HepG2 (cell line): Measurements from ENCODE around the gene CPNE8. TPM values are rescaled to one million over a fixed set of nuclear protein-coding genes. Genes with fewer than 3 reads are reported as not detected.

Experiments used
- ATAC-seq: fragments of 200-7000 bp; cut with Tn5 transposase; 3 replicates; pipeline ENCODE4 v1.9.1; 2020; ENCODE audit warnings: mild to moderate bottlenecking, moderate library complexity
- BruUV-seq: library from RNA; stranded (reverse); fragments of 400-500 nt; replicated peaks from 2 replicates; lab custom pipeline; 2021; lab: Mats Ljungman, UMichigan
- CTCF ChIA-PET: fragments of 300-600 bp; formaldehyde crosslinking; extraction: SDS; loops from one replicate; lab custom pipeline; 2021; ENCODE audit warnings: low total read pairs, inconsistent platforms, low intra/inter-chr PET ratio; lab: Yijun Ruan, JAX
- POLR2A ChIA-PET: fragments of 350-600 bp; sonication (Branson Sonifier 250); formaldehyde crosslinking; loops from one replicate; lab custom pipeline; 2020; ENCODE audit warnings: antibody characterized with exemption, inconsistent platforms; lab: Yijun Ruan, JAX
- DNase-seq: peaks from one replicate; pipeline ENCODE4 v3.0.0-alpha.2; 2015; ENCODE audit warnings: low spot score
- FAIRE-seq: peaks from 3 replicates; lab custom pipeline; 2011; peaks lifted over from hg19 to GRCh38; lab: Jason Lieb, UNC
- H2AFZ ChIP-seq: one replicate; pipeline ENCODE4 v1.6.1; 2011; ENCODE audit warnings: low read length, inconsistent platforms
- H3K27ac ChIP-seq: fragments of 300-600 bp; 3 replicates; pipeline ENCODE4 v1.8.0; 2011; ENCODE audit warnings: mixed run types, mild to moderate bottlenecking, mixed read lengths, low read length, inconsistent platforms; ENCODE audit not compliant: insufficient read depth; ENCODE audit errors: extremely low read length
- H3K27me3 ChIP-seq, 2 experiments: fragments of 200-600 bp in 1 of 2; 2 replicates in 1 of 2; 3 replicates in 1 of 2; pipeline versions ENCODE4 v1.6.0 to v1.8.0; 2011; ENCODE audit warnings: low read length in 2 of 2, mild to moderate bottlenecking in 2 of 2, moderate library complexity in 2 of 2, inconsistent platforms in 1 of 2; ENCODE audit not compliant: insufficient read depth in 2 of 2, control insufficient read depth in 1 of 2
- H3K36me3 ChIP-seq, 2 experiments: fragments of 200-600 bp in 1 of 2; replicated peaks in 1 of 2; 2 replicates in 1 of 2; 3 replicates in 1 of 2; pipeline versions ENCODE4 v1.5.1 to v1.8.0; 2011; ENCODE audit warnings: low read length in 2 of 2, inconsistent platforms in 1 of 2; ENCODE audit not compliant: insufficient read depth in 2 of 2, control insufficient read depth in 1 of 2
- H3K4me1 ChIP-seq: 2 replicates; pipeline ENCODE4 v1.5.1; 2012; ENCODE audit warnings: low read length, inconsistent platforms; ENCODE audit not compliant: insufficient read depth
- H3K4me2 ChIP-seq: 2 replicates; pipeline ENCODE4 v1.6.0; 2011; ENCODE audit warnings: low read depth, low read length, inconsistent platforms
- H3K4me3 ChIP-seq, 3 experiments: fragments of 200-600 bp in 1 of 3; sonication (generic), shearing (Covaris generic) in 1 of 3; replicated peaks in 1 of 3; 2 replicates each; pipeline ENCODE4 v1.5.1; 2011 to 2016; ENCODE audit warnings: low read length in 3 of 3, inconsistent platforms in 2 of 3, low read depth in 2 of 3, mild to moderate bottlenecking in 2 of 3, control low read depth in 1 of 3, mixed read lengths in 1 of 3; ENCODE audit not compliant: insufficient read depth in 1 of 3
- H3K79me2 ChIP-seq: one replicate; pipeline ENCODE4 v1.6.1; 2011; ENCODE audit warnings: low read length, inconsistent platforms; ENCODE audit not compliant: insufficient read depth
- H3K9ac ChIP-seq: 2 replicates; pipeline ENCODE4 v1.6.0; 2011; ENCODE audit warnings: mild to moderate bottlenecking, low read depth, low read length, inconsistent platforms; ENCODE audit not compliant: insufficient read depth
- H3K9me3 ChIP-seq: 2 replicates; pipeline ENCODE4 v1.5.1; 2012; ENCODE audit warnings: mild to moderate bottlenecking, low read length
- H4K20me1 ChIP-seq: 2 replicates; pipeline ENCODE4 v1.6.0; 2011; ENCODE audit warnings: inconsistent platforms, mild to moderate bottlenecking, low read length, moderate library complexity; ENCODE audit not compliant: insufficient read depth
- CREM ChIP-seq, 2 experiments: sonication (generic) in 1 of 2; formaldehyde crosslinking in 1 of 2; IDR thresholded peaks; 2 replicates each; pipeline versions ENCODE4 v1.4.0 to v1.6.1; 2016 to 2020; ENCODE audit warnings: antibody characterized with exemption in 1 of 2, mild to moderate bottlenecking in 1 of 2, missing genetic modification reagents in 1 of 2
- HDAC6 ChIP-seq: fragments of 200-600 bp; sonication (generic); IDR thresholded peaks from 2 replicates; pipeline ENCODE4 v1.7.0; 2017; ENCODE audit warnings: mild to moderate bottlenecking, antibody characterized with exemption, low read length, low read depth
- KMT2A ChIP-seq: sonication (generic); formaldehyde crosslinking; IDR thresholded peaks from 2 replicates; pipeline ENCODE4 v1.4.0; 2020; ENCODE audit warnings: missing genetic modification reagents
- MEIS1 ChIP-seq: sonication (generic); formaldehyde crosslinking; IDR thresholded peaks from 2 replicates; pipeline ENCODE4 v1.9.0; 2021; ENCODE audit warnings: mild to moderate bottlenecking, missing genetic modification reagents, moderate library complexity, borderline replicate concordance
- NFATC3 ChIP-seq: sonication (generic); formaldehyde crosslinking; IDR thresholded peaks from 2 replicates; pipeline ENCODE4 v1.5.1; 2020; ENCODE audit warnings: mild to moderate bottlenecking, missing genetic modification reagents
- PHF8 ChIP-seq: sonication (generic); formaldehyde crosslinking; IDR thresholded peaks from 2 replicates; pipeline ENCODE4 v1.5.0; 2020; ENCODE audit warnings: missing genetic modification reagents
- SCMH1 ChIP-seq: sonication (generic); formaldehyde crosslinking; IDR thresholded peaks from 2 replicates; pipeline ENCODE4 v1.9.0; 2021; ENCODE audit warnings: missing genetic modification reagents, mild to moderate bottlenecking, borderline replicate concordance
- STAT5B ChIP-seq: sonication (generic); formaldehyde crosslinking; IDR thresholded peaks from 2 replicates; pipeline ENCODE4 v1.4.0; 2020; ENCODE audit warnings: missing genetic modification reagents
- SUZ12 ChIP-seq: fragments of 150-350 bp; IDR thresholded peaks from 2 replicates; pipeline ENCODE4 v1.6.1; 2014; ENCODE audit warnings: low read depth, low read length
- TBL1XR1 ChIP-seq: fragments of 150-350 bp; IDR thresholded peaks from 2 replicates; pipeline ENCODE4 v1.6.1; 2014; ENCODE audit warnings: borderline replicate concordance, low read length; ENCODE audit not compliant: partially characterized antibody
- ZBTB21 ChIP-seq: sonication (generic); formaldehyde crosslinking; IDR thresholded peaks from 2 replicates; pipeline ENCODE4 v1.4.0; 2020; ENCODE audit warnings: missing genetic modification reagents
- ZBTB26 ChIP-seq: IDR thresholded peaks from 2 replicates; pipeline ENCODE4 v1.6.1; 2016; ENCODE audit warnings: missing compliant biosample characterization, missing genetic modification reagents, borderline replicate concordance
- ZIK1 ChIP-seq: sonication (generic); formaldehyde crosslinking; IDR thresholded peaks from 2 replicates; pipeline ENCODE4 v1.5.0; 2020; ENCODE audit warnings: mild to moderate bottlenecking, low read depth, missing genetic modification reagents, borderline replicate concordance
- ZNF292 ChIP-seq: sonication (generic); formaldehyde crosslinking; IDR thresholded peaks from 2 replicates; pipeline ENCODE4 v1.8.1; 2022; ENCODE audit warnings: mild to moderate bottlenecking, low read depth, missing genetic modification reagents, borderline replicate concordance
- ZNF652 ChIP-seq: IDR thresholded peaks from 2 replicates; pipeline ENCODE4 v1.6.1; 2016; ENCODE audit warnings: low read depth, borderline replicate concordance
- ZNF709 ChIP-seq: sonication (generic); formaldehyde crosslinking; IDR thresholded peaks from 2 replicates; pipeline ENCODE4 v1.5.0; 2020; ENCODE audit warnings: mild to moderate bottlenecking, missing genetic modification reagents
- ZNF772 ChIP-seq: sonication (generic); formaldehyde crosslinking; IDR thresholded peaks from 2 replicates; pipeline ENCODE4 v1.5.0; 2020; ENCODE audit warnings: mild to moderate bottlenecking, missing genetic modification reagents
- WGBS: methylation state at CpG from one replicate; pipeline ENCODE4 v1.1.6; 2017; ENCODE audit warnings: low lambda C conversion rate; 5-methylcytosine and 5-hydroxymethylcytosine counted together
- in situ Hi-C: cut with HindIII; loops from 2 replicates; pipeline ENCODE4 v1.10.0; 2017; ENCODE audit warnings: low pct_unique_long_range_greater_than_20kb; ENCODE audit not compliant: extremely low pct_ligation_motif_present
- intact Hi-C: fragments of 100-400 bp; cut with micrococcal nuclease; formaldehyde crosslinking; loops from one replicate; pipeline ENCODE4 v1.10.0; 2022; ENCODE audit not compliant: unreplicated experiment
- polyA plus RNA-seq, 8 experiments: library from polyadenylated mRNA; depleted of rRNA in 3 of 8; stranded (reverse) in 7 of 8; unstranded in 1 of 8; fragments of >200 nt; fragmentation: Illumina TruSeq in 4 of 8; extraction: Trizol in 4 of 8; gene quantifications; 2 replicates each; pipeline versions ENCODE4 v1.2.1 to v1.2.3, GENCODE V29; 2011 to 2016; ENCODE audit warnings: low read depth in 4 of 8, missing spikeins in 1 of 8, mixed read lengths in 1 of 8; ENCODE audit not compliant: insufficient read depth in 1 of 8
- total RNA-seq, 5 experiments: library from RNA; depleted of rRNA; stranded (reverse); fragments of >200 nt; fragmentation: Illumina TruSeq; extraction: Trizol; gene quantifications; 2 replicates each; pipeline ENCODE4 v1.2.3, GENCODE V29; 2016; ENCODE audit warnings: low read depth in 1 of 5
- TF ChIP-seq, protein P1 (sequence below): sonication (generic); formaldehyde crosslinking; IDR thresholded peaks from 2 replicates; pipeline ENCODE4 v1.8.0; 2022; ENCODE audit warnings: missing genetic modification reagents, low read depth, mild to moderate bottlenecking, borderline replicate concordance
- TF ChIP-seq, protein P2 (sequence below): sonication (generic); formaldehyde crosslinking; IDR thresholded peaks from 2 replicates; pipeline ENCODE4 v1.4.0; 2020; ENCODE audit warnings: mild to moderate bottlenecking, missing genetic modification reagents

The CPNE8 gene
- total and polyA plus RNA-seq, 2 of the 13 experiments (the other 11 are each of a cell fraction or from before 2014, with no cell fraction given) = 2.4 to 2.7 TPM

GRCh38 chr12:38825006-38825405 is 80.4 kb downstream of the CPNE8 start:
- H2AFZ ChIP-seq = no peak overlapping the region
- ATAC-seq (no peak), FAIRE-seq (no peak), DNase-seq (no peak)
- H3K4me2 ChIP-seq = no peak overlapping the region
- H3K9me3 ChIP-seq = no peaks in the 10 kb centered on the region
- no peaks in the 10 kb centered on the region for H3K36me3 ChIP-seq
- H3K27ac ChIP-seq = no peak overlapping the region
- intact Hi-C loops (no loop called here), in situ Hi-C loops (no loop called here)
- H3K9ac ChIP-seq = no peak overlapping the region
- H3K27me3 ChIP-seq = no peaks in the 10 kb centered on the region
- WGBS = 54% methylated on average over 4 of the region's 4 CpGs
- TF ChIP-seq, protein P1, sequence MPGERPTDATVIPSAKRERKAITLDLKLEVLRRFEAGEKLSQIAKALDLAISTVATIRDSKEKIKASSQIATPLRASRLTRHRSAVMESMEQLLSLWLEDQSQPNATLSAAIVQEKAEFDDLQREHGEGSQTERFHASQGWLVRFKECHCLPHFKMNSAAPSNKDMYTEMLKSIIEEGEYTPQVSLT = no peak
- no peak for TF ChIP-seq HDAC6
- no peak for TF ChIP-seq ZNF652 (CRISPR knock-in tag)
- TF ChIP-seq MEIS1 = no peak
- no peak for TF ChIP-seq NFATC3
- TF ChIP-seq ZBTB26 (CRISPR knock-in tag) = no peak
- TF ChIP-seq ZNF709 = no peak
- TF ChIP-seq ZNF292 = no peak
- TF ChIP-seq ZNF772 = no peak
- TF ChIP-seq, protein P2, sequence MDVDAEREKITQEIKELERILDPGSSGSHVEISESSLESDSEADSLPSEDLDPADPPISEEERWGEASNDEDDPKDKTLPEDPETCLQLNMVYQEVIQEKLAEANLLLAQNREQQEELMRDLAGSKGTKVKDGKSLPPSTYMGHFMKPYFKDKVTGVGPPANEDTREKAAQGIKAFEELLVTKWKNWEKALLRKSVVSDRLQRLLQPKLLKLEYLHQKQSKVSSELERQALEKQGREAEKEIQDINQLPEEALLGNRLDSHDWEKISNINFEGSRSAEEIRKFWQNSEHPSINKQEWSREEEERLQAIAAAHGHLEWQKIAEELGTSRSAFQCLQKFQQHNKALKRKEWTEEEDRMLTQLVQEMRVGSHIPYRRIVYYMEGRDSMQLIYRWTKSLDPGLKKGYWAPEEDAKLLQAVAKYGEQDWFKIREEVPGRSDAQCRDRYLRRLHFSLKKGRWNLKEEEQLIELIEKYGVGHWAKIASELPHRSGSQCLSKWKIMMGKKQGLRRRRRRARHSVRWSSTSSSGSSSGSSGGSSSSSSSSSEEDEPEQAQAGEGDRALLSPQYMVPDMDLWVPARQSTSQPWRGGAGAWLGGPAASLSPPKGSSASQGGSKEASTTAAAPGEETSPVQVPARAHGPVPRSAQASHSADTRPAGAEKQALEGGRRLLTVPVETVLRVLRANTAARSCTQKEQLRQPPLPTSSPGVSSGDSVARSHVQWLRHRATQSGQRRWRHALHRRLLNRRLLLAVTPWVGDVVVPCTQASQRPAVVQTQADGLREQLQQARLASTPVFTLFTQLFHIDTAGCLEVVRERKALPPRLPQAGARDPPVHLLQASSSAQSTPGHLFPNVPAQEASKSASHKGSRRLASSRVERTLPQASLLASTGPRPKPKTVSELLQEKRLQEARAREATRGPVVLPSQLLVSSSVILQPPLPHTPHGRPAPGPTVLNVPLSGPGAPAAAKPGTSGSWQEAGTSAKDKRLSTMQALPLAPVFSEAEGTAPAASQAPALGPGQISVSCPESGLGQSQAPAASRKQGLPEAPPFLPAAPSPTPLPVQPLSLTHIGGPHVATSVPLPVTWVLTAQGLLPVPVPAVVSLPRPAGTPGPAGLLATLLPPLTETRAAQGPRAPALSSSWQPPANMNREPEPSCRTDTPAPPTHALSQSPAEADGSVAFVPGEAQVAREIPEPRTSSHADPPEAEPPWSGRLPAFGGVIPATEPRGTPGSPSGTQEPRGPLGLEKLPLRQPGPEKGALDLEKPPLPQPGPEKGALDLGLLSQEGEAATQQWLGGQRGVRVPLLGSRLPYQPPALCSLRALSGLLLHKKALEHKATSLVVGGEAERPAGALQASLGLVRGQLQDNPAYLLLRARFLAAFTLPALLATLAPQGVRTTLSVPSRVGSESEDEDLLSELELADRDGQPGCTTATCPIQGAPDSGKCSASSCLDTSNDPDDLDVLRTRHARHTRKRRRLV (CRISPR knock-in tag) = no peak
- TF ChIP-seq TBL1XR1 = no peak
- no peak for TF ChIP-seq KMT2A
- no peak for TF ChIP-seq CREM (IDR thresholded peaks at IDR 0.05)
- no peak for TF ChIP-seq CREM (CRISPR knock-in tag; IDR thresholded peaks at IDR 0.05)
- TF ChIP-seq ZIK1 (CRISPR knock-in tag) = no peak
- no peak for TF ChIP-seq ZBTB21 (CRISPR knock-in tag)
- no peak for TF ChIP-seq STAT5B (CRISPR knock-in tag)
- no peak for TF ChIP-seq PHF8 (CRISPR knock-in tag)
- no peak for TF ChIP-seq SCMH1 (CRISPR knock-in tag)
- TF ChIP-seq SUZ12 = no peak
- BruUV-seq = no TSS peak
- no peaks in the 10 kb centered on the region for H4K20me1 ChIP-seq
- H3K4me3 ChIP-seq = no peak overlapping the region
- ChIA-PET CTCF (no interaction called here), POLR2A (no interaction called here)
- no peaks in the 10 kb centered on the region for H3K4me1 ChIP-seq
- no peaks in the 10 kb centered on the region for H3K79me2 ChIP-seq
